ENCODE results near the gene CGNL1.
A peak's percentile ranks its signal among the peaks of the same experiment; 100 is the strongest.

CGNL1 gene

GRCh38 chr15:57528940-57529565 lies 152.7 kb downstream of the CGNL1 start:
- DNase-seq = no peak

- no peak for DNase-seq
Measured at GRCh38 chr15:57529748-57530147, 153.4 kb downstream of the CGNL1 start.

- DNase-seq = no peak
Measured at GRCh38 chr15:57532731-57533447, 156.6 kb downstream of the CGNL1 start.

GRCh38 chr15:57533448-57533799 lies 157.1 kb downstream of the CGNL1 start:
- DNase-seq = no peak

GRCh38 chr15:57534281-57534680 lies 158.0 kb downstream of the CGNL1 start:
- no peak for DNase-seq

GRCh38 chr15:57537072-57537471 lies 160.8 kb downstream of the CGNL1 start:
- DNase-seq = no peak

GRCh38 chr15:57537488-57538264 lies 161.4 kb downstream of the CGNL1 start:
- no peak for DNase-seq

- DNase-seq = no peak
Measured at GRCh38 chr15:57538265-57538529, 161.9 kb downstream of the CGNL1 start.

GRCh38 chr15:57538821-57539220 lies 162.5 kb downstream of the CGNL1 start:
- no peak for DNase-seq

GRCh38 chr15:57540211-57540610 lies 163.9 kb downstream of the CGNL1 start:
- no peak for DNase-seq

GRCh38 chr15:57540736-57541135 lies 164.4 kb downstream of the CGNL1 start:
- DNase-seq = no peak

GRCh38 chr15:57541271-57541670 lies 165.0 kb downstream of the CGNL1 start:
- DNase-seq = no peak

- DNase-seq = peak; percentile 19
Measured at GRCh38 chr15:57541805-57542504, 165.7 kb downstream of the CGNL1 start.

- DNase-seq = no peak
Measured at GRCh38 chr15:57542505-57542817, 166.2 kb downstream of the CGNL1 start.

GRCh38 chr15:57544848-57545480 lies 168.7 kb downstream of the CGNL1 start:
- no peak for DNase-seq

- DNase-seq = no peak
Measured at GRCh38 chr15:57545995-57546394, 169.7 kb downstream of the CGNL1 start.

GRCh38 chr15:57547243-57547755 lies 171.0 kb downstream of the CGNL1 start:
- no peak for DNase-seq

GRCh38 chr15:57548351-57548750 lies 172.0 kb downstream of the CGNL1 start:
- no peak for DNase-seq

- DNase-seq = no peak
Measured at GRCh38 chr15:57548835-57549234, 172.5 kb downstream of the CGNL1 start.

- no peak for DNase-seq
Measured at GRCh38 chr15:57549935-57550334, 173.6 kb downstream of the CGNL1 start.

- no peak for DNase-seq
Measured at GRCh38 chr15:57550640-57551039, 174.3 kb downstream of the CGNL1 start.

- no peak for DNase-seq
Measured at GRCh38 chr15:57551715-57552677, 175.7 kb downstream of the CGNL1 start.
